Cardiac septum (tissue), 1 donor: ENCODE data around the gene FOXP3. TPM values are rescaled to one million over a fixed set of nuclear protein-coding genes. Genes with fewer than 3 reads are reported as not detected.

Experiments
- total RNA-seq: library from RNA; stranded (reverse); fragmentation: NEBNext Ultra II Directional; extraction: Animal tissue kit (Norgen Biotek cat#: 25700); gene quantifications from one replicate; pipeline ENCODE4 v1.2.1, GENCODE V29; 2021
- donor health status: DM: no; HTN: no; CAD: no.

The FOXP3 gene
- total RNA-seq, 1 donor from 2014 or later, result 0.11 TPM

Other genes with a start within 250 kb of the FOXP3 start
- gene TFE3, start 221.4 kb downstream of the FOXP3 start, total RNA-seq, result 21.9 TPM
- gene CCDC120, start 205.7 kb downstream of the FOXP3 start, total RNA-seq, result 1.7 TPM
- gene PRAF2, start 190.7 kb downstream of the FOXP3 start, total RNA-seq, result 14.8 TPM
- 68.1 TPM for gene WDR45, start 184.8 kb downstream of the FOXP3 start, total RNA-seq
- 18.7 TPM for gene GPKOW, start 141.0 kb downstream of the FOXP3 start, total RNA-seq
- gene MAGIX, start 102.0 kb downstream of the FOXP3 start, total RNA-seq, result 3.4 TPM
- 84.9 TPM for gene PLP2, start 92.8 kb downstream of the FOXP3 start, total RNA-seq
- gene PRICKLE3, start 78.3 kb downstream of the FOXP3 start, total RNA-seq, result 10.3 TPM
- gene SYP, start 64.5 kb downstream of the FOXP3 start, total RNA-seq, result 1.2 TPM
- gene CACNA1F, start 31.4 kb downstream of the FOXP3 start, total RNA-seq, result 0.08 TPM
- 10.6 TPM for gene CCDC22, start 29.2 kb downstream of the FOXP3 start, total RNA-seq
- 23.4 TPM for gene PPP1R3F, start 5.1 kb upstream of the FOXP3 start, total RNA-seq
- not detected for gene GAGE10, start 38.9 kb upstream of the FOXP3 start, total RNA-seq
- not detected for gene GAGE12J, start 57.3 kb upstream of the FOXP3 start, total RNA-seq
- gene GAGE13, start 66.9 kb upstream of the FOXP3 start, total RNA-seq, result not detected